DMS 273 (cell line): Measurements from ENCODE around the gene ACSS2.

Experiments used
- DNase-seq: peaks from one replicate; lab custom pipeline; 2025; ENCODE audit not compliant: unreplicated experiment; lab: John Stamatoyannopoulos, UW

ACSS2 gene, protein sequence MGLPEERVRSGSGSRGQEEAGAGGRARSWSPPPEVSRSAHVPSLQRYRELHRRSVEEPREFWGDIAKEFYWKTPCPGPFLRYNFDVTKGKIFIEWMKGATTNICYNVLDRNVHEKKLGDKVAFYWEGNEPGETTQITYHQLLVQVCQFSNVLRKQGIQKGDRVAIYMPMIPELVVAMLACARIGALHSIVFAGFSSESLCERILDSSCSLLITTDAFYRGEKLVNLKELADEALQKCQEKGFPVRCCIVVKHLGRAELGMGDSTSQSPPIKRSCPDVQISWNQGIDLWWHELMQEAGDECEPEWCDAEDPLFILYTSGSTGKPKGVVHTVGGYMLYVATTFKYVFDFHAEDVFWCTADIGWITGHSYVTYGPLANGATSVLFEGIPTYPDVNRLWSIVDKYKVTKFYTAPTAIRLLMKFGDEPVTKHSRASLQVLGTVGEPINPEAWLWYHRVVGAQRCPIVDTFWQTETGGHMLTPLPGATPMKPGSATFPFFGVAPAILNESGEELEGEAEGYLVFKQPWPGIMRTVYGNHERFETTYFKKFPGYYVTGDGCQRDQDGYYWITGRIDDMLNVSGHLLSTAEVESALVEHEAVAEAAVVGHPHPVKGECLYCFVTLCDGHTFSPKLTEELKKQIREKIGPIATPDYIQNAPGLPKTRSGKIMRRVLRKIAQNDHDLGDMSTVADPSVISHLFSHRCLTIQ

DNA sequence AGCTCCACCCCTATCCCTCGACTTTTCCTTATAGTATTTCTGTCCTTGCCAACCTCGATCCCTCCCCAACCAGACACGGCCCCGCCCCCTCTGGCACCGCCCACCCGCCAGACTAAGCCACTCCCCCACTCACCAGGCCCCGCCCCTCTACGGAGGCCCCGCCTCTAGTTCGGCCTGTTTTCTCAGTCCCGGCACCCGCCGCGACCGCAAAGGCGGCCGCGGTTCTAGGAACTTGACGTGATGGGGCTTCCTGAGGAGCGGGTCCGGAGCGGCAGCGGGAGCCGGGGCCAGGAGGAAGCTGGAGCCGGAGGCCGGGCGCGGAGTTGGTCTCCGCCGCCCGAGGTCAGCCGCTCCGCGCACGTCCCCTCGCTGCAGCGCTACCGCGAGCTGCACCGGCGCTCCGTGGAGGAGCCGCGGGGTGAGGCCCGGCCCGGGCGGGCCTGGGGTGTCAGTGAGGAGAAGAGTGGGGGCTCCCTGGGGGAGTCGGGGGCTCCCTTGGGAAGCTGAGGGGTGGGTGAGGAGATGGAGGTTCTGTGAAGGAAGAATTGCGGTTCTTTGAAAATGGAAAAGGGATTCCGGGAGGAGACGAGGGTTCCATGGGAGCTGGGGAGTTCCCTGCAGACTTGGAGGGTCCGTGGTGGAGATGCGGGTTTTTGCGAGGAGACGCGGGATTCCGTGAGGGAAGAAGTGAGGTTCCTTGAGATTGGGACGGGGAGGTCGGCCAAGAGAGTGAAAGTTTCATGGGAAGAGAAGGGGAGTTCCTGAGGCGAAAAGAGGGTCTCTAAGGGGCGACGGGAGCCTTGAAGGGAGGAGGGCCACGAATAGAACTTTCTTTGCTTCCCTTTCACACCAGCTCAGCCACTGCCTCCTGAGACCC lies at the start of gene ACSS2:
ACSS2 (plus strand) TSS at position 207 of the 877 bp plus-strand sequence; CDS start at position 241, 34 bp downstream.
- DNase-seq = peak; percentile 95

DNA sequence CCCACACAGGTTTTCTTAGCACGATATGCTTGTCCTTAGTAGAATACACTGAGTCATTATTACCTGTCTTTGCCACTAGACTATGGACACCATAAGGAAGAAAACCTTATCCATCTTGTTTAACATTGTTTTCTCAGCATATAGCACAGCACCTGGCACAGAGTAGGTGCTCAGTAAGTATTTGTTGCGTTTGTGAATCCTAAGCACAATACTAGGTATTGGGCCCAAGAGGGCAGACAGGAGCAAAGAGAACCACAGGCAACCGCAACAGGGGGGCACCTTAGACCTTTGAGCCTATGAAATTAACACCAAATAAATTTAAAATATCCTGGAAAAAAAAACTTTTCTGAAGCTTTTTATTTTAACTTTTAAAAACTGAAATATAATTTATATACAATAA lies 47.2 kb upstream of the ACSS2 start:
- DNase-seq = no peak

DNA sequence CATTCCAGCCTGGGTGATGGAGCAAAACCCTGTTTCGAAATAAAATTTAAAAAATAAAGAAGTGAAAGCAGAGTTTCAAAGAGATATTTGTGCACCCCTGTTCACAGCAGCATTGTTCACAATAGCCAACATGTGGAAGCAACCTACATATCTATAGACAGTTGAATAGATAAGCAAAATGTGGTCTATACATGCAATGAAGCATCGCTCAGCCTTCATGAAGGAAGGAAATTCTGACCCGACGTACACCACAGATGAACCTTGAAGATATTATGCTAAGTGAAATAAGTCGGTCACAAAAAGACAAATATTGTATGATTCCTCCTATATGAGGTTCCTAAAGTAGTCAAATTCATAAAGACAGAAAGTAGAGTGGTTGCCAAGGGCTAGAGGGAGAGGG lies 44.5 kb upstream of the ACSS2 start:
- no peak for DNase-seq

DNA sequence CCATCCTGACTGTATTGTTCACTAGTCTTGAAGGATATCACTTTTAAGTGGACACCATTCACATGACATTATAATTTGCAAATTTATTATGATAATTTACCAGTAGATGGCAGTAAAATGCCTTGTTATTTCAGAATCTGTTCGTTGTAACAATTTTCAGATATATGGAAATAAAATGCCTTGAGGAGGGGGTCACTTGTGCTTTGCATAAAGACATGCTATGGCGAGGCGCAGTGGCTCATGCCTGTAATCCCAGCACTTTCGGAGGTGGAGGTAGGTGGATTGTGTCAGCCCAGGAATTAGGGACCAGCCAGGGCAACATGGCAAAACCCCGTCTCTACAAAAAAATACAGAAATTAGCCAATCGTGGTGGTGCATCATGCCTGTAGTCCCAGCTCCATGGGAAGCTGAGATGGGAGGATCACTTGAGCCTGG lies 41.9 kb upstream of the ACSS2 start:
- peak; percentile 75 for DNase-seq

DNA sequence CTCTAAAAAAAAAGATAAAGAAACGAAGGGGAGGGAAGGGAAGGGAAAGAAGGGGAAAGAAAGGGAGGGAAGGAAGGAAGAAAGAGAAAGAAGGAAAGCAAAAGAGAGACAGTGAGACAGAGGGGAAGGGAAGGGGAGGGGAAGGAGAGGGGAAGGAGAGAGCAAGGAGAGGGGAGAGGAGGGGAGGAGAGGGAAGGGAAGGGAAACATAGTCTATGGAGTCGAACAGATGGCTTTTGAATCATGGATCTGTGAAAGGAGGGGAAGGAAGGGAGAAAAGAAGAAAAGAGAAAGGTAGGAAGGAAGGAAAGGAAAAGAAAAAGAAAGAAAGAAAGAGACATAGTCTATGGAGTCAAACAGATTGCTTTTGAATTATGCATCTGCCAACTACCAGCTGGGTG lies 34.3 kb upstream of the ACSS2 start:
- no peak for DNase-seq

DNA sequence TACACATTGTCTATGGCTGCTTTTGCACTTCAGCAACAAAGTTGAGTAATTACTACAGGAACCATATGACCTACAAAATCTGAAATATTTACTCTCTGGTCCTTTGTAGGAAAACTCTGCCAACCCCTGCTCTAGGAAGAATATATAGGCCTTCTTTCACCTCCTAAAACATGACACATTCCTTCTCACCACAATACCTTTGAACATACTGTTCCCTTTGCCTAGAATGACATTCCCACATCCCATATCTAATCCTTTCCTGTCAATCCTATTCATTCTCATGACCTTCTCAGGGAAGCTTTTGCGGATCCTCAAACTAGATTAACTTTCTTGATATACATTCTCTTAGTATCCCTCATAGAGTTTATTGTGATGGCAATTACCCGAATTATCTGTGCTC lies 33.0 kb upstream of the ACSS2 start:
- no peak for DNase-seq

DNA sequence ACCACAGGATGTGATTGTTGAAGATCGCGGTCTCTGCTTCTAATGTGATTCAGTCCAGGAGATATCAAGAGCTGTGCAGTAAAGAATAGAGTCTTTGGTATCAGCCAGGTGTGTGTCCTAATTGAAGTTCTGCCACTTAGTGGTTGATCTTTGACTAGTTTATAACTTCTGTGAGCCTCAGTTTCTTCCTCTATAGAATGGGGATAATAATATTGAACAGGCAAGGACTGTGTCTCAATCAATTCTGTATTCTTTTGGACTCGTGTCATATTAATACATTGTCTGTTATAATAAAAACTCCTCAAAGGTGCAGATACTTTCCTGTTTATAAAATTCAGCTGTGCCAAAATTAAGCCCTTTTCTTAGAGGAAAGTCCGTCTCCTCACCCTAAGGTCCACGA lies 27.8 kb upstream of the ACSS2 start:
- DNase-seq = no peak

DNA sequence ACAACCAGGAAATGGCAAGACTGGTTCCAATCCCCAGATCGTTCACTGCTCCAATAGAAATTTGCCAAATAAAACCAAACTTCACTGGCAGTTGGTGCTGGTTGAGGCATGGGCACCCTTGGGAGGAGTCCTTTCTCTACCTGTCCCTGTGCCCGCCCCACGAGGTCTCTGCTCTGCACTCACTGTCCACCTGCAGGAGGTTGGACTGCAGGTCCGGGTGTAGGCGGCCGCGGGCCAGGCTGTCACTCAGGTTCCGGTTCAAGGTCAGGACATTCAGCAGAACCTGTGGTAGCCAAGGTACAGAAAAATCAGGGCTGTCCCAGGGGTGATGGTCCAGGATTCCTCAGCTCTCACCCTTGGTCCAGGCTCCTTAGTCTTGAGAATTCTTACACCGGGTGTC lies 26.6 kb upstream of the ACSS2 start:
- no peak for DNase-seq

DNA sequence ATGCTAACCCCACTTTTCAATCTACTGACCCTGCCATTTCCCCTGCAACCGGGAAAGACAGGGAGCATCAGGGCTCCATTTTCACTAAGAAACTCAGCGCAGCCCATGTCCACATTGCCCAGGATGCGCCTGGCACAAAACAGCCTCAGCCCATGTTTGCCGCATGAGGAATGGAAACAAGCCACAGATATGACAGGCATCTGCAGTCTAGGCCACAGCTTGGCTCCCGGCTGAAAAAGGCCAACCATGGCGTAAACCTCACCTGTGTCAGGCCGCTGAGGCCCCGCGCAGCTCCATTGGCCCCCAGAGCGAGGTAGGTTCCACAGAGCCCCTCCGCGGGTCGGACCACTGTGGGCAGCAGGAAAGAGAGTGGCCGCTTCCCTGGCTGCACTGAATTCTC lies 25.4 kb upstream of the ACSS2 start:
- DNase-seq = no peak

DNA sequence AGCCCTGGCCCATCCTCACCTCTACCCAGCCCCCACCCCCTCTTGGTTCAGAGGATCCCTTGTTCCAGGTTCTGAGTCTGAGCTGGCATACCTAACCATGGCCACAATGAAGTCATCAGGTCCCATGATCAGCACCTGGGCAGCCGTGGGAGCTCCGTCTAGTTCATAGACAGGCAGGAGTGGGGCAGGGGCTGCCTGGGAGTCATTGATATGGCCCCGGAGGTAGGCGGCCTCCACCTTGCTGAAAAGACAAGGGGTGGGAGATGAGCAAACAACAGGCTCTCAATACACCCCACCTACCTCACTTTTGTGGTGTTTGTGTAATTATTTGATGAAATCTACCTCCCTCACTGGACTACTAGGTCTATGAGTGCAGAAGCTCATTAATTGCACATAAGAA lies 24.1 kb upstream of the ACSS2 start:
- no peak for DNase-seq

DNA sequence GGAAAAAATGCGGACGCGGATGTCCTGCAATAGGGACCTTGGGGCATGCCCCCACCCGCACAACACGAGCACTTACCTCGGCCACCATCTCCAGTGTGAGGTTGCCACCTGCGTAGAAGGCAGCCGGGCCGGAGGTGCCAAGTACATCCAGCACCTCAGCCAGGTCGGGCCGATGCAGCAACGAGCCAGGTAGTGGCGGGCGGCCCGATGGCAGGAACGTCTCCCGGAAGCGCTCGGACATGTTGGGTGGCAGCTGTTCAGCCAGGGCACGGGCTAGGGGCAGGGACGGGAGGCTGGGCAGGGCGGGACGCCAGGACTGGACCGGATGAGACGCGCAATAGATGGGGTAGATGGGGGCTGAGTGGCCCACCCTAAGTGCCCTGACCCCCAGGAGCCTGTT lies 17.0 kb upstream of the ACSS2 start:
- DNase-seq = no peak

DNA sequence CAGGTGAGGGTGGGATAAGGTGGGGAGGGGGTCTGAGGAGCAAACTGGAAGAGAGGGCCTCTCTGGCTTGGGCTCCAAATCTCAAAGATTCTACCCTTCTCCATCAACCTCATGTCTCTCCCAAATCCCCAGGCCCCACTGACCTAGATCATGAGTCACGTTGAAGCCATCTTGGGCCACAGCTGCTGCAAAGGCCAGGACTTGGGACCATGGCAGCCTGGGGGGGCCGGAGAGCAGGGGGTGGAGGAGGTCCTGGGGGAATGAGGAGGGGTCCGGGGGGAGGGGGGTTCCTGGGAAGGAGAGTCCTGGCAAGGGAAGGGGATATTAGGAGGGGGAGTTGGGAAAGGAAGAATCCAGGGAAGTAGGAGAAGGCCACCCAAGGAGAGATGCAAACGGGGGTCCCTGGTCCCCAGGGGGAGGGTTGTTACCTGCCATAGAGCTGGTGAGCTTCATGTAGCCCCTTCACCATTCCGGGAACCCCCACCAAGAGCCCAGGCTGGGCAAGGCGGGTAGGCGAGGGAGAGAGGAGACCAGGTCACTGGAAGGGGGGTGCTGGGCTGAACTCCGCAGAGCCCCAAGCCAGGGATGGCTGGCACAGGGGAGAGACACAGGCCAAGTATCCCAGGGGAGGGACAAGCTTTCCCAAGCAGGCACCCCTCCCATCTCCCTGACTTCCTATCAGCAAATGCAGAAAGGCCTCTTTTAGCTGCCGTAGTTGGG lies 16.4 kb upstream of the ACSS2 start:
- DNase-seq = no peak

DNA sequence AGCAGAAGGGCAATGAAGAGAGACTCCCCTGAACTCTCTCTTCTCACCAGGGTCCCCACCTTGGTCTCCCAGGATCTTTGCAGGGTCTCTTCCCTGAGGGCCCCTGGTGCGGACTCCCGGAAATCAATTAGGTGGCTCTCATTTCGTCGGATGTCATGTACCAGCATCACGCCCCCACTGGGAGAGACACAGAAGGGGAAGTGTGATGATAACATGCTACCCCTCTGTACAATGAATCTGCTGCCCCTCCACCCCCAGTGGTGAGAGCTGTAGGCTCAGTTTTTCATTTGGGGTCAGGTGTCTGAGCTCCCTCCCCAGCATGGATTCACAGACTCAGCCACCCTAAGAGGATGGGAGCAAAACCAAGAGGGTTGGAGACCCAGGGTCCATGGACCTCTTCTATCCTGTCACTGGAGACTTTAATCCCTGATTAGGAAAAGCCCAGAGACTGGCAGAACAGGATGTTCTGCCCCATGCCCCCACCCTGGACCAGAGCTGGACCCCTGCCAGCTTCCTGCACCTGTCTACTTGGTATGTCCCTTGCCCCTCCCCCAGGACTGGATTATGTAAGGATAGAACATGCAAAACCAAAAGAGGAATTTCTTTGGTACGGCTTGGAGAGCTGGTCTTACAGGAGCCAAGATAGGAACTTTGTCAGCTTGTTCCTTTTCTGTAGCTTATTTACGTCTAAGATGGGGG lies 14.9 kb upstream of the ACSS2 start:
- DNase-seq = peak; percentile 14

DNA sequence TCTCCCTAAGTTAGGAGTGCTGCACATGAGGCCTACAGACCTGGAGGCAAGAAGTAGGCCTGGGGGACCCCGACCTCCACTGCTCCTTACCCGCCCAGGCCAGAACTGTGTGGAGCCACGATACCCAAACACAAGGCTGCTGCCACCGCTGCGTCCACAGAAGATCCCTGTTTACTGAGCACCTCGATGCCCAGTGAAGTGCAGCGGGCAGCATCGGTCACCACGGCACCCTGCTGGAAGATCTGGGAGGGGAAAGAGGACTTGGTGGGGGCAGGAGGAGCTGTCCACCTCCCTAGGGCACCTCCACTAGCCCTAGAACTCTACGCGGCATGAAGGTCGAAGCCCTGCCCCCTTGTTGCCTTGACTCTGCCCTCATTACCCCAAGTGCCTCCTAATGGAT lies 13.7 kb upstream of the ACSS2 start:
- no peak for DNase-seq

DNA sequence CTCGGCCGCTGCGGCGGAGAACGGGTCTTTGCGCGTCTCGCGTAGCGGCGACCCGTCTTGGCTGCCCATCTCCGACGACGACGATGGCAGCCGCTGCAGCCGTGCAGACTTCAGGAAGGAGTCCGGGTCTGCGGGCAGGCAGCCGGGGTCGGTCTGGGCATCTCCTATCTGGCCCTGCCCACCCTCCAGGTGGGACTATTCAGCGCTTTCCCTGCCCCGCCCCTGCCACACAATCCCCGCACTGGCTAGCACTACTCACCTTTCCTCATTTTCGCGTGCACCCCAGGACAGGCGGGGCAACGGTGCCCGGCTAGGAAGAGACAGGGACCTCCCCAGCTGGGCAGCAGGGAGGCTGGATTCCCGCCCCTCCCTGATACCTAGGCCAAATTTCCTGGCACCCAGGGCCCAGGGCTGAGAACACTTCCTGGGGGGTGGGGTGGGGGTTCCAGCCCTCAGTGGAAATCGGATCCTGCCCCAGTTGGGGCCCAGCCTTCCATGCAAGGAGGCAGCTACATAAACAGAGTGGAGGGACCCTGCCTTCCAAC lies 12.9 kb upstream of the ACSS2 start:
- no peak for DNase-seq

DNA sequence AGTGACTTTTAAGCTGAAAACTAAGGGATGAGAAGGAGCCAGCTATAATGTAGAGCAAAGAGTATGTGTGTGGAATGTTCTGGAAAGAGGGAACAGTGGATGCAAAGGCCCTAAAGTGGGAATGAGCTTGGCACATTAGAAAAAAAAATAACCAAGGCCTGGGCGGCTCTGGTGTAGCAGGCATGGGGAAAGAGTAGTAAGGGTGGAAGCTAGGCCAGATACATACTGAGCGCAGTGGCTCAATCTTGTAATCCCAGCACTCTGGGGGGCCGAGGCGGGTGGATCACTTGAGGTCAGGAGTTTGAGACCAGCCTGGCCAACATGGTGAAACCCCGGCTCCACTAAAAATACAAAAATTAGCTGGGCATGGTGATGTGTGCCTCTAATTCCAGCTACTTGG lies 12.2 kb upstream of the ACSS2 start:
- DNase-seq = no peak

DNA sequence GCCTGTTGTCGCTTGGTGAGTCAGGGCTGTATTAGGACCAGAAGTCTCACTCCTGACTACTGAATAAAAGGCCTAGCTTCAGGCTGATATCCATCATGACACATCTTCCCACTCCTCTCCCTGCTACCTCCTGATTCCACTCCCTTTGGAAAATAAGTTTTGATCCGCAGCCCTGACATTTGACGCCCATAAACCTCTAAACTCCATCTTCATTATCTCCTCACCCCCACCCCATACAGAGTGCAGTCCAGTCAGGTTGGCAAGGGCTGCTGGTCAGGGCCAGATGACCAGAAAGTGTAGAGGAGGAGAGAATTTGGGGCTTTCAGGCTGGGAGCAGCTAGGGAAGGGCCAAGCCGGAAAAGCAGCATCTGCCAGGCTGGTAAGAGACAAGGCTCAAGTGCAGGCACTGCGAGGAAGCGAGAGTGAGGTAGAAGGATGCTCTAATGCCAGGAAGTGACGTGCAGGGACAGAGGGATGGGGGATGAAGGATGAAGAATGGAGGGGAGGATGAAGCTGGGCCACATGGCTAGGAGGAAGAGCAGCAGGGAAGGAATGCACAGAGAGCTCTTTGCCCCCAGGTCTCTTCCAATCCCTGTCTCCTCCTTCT lies 5.0 kb upstream of the ACSS2 start:
- DNase-seq = peak; percentile 19

DNA sequence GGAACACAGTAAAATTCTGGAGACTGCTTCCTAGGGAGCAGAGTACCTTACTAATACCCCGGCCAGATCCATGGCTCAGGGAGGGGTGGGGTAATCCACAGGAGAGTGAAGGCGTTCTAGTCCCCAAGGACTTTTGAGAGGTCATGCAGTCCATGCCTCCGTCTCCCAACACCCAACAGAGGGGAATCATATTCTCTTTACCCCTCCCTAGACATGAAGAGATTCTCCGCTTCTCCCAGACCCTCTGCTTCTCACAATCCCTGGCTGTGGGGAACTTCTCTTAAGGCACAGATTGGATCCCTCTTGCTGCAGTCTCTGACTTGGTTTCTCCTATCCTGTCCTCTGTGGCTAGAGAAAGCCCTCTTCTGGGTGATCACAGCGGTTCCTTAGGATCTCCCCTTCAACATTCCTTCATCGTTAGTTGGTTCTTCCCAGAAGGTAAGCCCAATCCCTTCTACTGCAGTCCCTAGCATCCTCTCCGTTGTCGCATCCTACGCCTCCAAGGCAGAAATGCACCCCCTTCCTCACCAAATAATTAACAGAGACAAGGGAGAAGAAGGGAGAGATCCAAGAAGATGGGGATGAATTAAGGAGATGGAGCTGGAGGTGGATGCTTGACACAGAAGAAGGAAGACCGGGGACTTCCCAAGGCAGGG lies 4.3 kb upstream of the ACSS2 start:
- DNase-seq = no peak

DNA sequence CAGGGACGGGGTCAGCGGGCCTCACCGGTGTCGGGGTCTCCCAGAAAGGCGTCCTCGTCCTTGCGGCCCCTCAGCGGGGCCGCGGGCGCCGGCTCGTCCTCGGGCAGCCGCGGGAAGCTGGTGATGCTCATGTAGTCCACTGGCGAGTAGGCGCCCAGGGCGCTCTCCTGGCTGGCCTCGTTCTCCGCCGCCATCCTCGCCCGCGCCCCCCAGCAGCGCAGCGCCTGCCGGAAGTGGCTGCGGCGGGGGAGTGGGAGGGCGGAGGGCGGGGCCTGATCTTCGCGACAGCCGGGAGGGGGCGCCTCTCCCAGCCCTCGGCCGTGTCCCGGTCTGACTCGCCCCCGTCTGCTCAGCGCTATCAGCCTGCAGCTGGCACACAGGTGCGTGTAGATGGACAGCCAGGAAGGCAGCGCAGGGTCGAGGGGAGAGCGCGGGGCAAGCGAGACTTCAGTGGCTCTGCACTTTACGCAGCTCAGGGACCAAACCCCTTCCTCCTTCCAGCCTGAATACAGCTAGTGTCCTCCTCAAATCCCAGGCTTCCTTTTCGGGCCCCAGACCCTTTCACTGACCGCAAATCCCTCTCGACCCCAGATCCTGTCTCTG lies 3.7 kb upstream of the ACSS2 start, which contains the start of gene GGT7:
GGT7 (minus strand) TSS at position 235 of the 603 bp plus-strand sequence; CDS start at position 194, 41 bp downstream.
- peak; percentile 92 for DNase-seq
